CD4-positive, alpha-beta T cell treated with Interleukin-15 for 1 hour (primary cell): ENCODE data around the gene ABLIM3.
"Not testable (repeated sequence)": the region's sequence is repeated elsewhere in the genome, so short reads cannot be mapped to it uniquely, and the experiment has no call there.

ENCODE experiments used
- DNase-seq: peaks from one replicate; pipeline ENCODE4 v3.0.0-alpha.2; 2020

ABLIM3 gene

GRCh38 chr5:149262315-149262714, 121.0 kb downstream of the ABLIM3 start:
- DNase-seq, result no peak

GRCh38 chr5:149264439-149265067, 123.3 kb downstream of the ABLIM3 start:
- DNase-seq, result peak; percentile 23

- DNase-seq, result no peak
Observed at GRCh38 chr5:149265068-149265465, 123.8 kb downstream of the ABLIM3 start.

GRCh38 chr5:149265597-149265996, 124.3 kb downstream of the ABLIM3 start:
- DNase-seq, result no peak

GRCh38 chr5:149267241-149267973, 126.1 kb downstream of the ABLIM3 start:
- no peak for DNase-seq

- DNase-seq, result no peak
Observed at GRCh38 chr5:149268928-149269557, 127.8 kb downstream of the ABLIM3 start.

- no peak for DNase-seq
Observed at GRCh38 chr5:149271195-149271715, 130.0 kb downstream of the ABLIM3 start.

- no peak for DNase-seq
Observed at GRCh38 chr5:149271716-149272563, 130.6 kb downstream of the ABLIM3 start, which contains the start of gene AFAP1L1. Gene AFAP1L1, plus strand, starts transcription at chr5:149271859. Its CDS starts 110 bp downstream, at chr5:149271969.

GRCh38 chr5:149272781-149273180, 131.5 kb downstream of the ABLIM3 start:
- not testable (repeated sequence) for DNase-seq

GRCh38 chr5:149273237-149273636, 131.9 kb downstream of the ABLIM3 start:
- no peak for DNase-seq

GRCh38 chr5:149273950-149274349, 132.7 kb downstream of the ABLIM3 start:
- DNase-seq, result no peak

GRCh38 chr5:149274939-149275338, 133.6 kb downstream of the ABLIM3 start:
- DNase-seq, result no peak

GRCh38 chr5:149277801-149278200, 136.5 kb downstream of the ABLIM3 start:
- no peak for DNase-seq

- DNase-seq, result no peak
Observed at GRCh38 chr5:149278451-149279210, 137.3 kb downstream of the ABLIM3 start.

- DNase-seq, result no peak
Observed at GRCh38 chr5:149279661-149280060, 138.4 kb downstream of the ABLIM3 start.

GRCh38 chr5:149280124-149280523, 138.8 kb downstream of the ABLIM3 start:
- no peak for DNase-seq

GRCh38 chr5:149280802-149281201, 139.5 kb downstream of the ABLIM3 start:
- DNase-seq, result no peak

- no peak for DNase-seq
Observed at GRCh38 chr5:149282027-149282965, 141.0 kb downstream of the ABLIM3 start.

GRCh38 chr5:149282966-149283332, 141.7 kb downstream of the ABLIM3 start:
- DNase-seq, result no peak

- no peak for DNase-seq
Observed at GRCh38 chr5:149283626-149284480, 142.6 kb downstream of the ABLIM3 start.
